Left ventricle myocardium superior (tissue), 1 donor: ENCODE measurements around the gene RABGAP1. TPM values are rescaled to one million over a fixed set of nuclear protein-coding genes. Genes with fewer than 3 reads are reported as not detected.
"Not testable (repeated sequence)": the region's sequence is repeated elsewhere in the genome, so short reads cannot be mapped to it uniquely, and the experiment has no call there.

Source experiments
- ATAC-seq: fragments of 200-7000 bp; cut with Tn5 transposase; one replicate; pipeline ENCODE4 v1.9.1; 2020; ENCODE audit warnings: mild to moderate bottlenecking, moderate library complexity
- DNase-seq: peaks from one replicate; pipeline ENCODE4 v3.0.0-alpha.2; 2020
- intact Hi-C: fragments of 100-400 bp; cut with micrococcal nuclease; formaldehyde crosslinking; loops from one replicate; pipeline ENCODE4 v1.11.0; 2022
- long read RNA-seq: library from polyadenylated mRNA; unstranded; transcript quantifications from one replicate; pipeline ENCODE4 v2.0.0, GENCODE V29; 2021
- total RNA-seq: library from RNA; stranded (reverse); fragmentation: NEBNext Ultra II Directional; extraction: Animal tissue kit (Norgen Biotek cat#: 25700); gene quantifications from one replicate; pipeline ENCODE4 v1.2.1, GENCODE V29; 2021
- donor health status: DM: no; HTN: yes; CAD: no; lungs with severe emphysema.

Gene RABGAP1
- 47.4 TPM for total RNA-seq
- long read RNA-seq, full-length matches to known transcripts = 20 of 65 reads
- long read RNA-seq, partial matches to known transcripts = 12 of 65 reads
- long read RNA-seq, other reads (novel, unspliced or antisense) = 33 of 65 reads

DNA sequence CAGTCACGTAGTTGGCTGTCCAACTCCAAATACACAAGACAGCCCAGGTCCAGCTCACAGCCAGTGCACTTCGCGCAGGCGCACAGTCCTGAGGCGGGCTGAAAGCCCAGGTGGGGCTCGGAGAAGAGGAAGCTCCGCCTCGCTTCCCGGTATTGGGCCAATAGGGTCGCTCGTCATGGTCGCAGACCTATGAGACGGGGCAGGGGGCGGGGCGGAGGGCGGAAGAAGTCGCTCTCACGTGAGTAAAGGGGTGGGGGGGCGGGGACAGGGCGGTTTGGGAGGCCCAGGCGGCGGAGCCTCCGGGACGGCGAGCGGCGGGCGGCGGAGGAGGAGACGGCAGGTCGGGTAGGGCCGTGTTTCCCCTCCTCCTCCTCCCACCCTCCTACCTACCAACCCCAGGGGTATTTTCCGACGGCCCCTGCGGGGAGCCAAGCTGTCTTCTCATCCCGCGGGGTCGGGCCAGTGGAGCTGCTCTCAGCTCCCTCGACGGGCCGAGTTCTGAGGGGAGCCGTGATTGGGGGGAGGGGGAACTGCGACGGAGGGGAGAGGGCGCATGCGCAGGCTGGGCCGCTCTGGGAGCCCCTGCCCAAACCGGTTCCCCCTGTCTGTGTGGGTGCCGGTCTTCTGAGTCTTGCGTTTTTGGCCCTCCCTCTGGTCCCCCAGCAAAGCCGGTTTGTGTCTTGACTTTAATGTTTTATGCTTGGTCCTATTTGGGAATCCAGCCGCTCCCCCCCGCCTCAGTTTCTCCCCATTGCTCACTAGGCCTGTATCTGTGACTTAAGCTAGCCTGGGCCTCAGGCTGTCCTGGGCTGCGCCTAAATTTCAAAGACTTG lies at the start of gene RABGAP1:
RABGAP1 (plus strand) TSS at position 272 of the 833 bp plus-strand sequence. CDS start 16,040 bp downstream, outside the sequence.
- ATAC-seq (peak; percentile 98), DNase-seq (peak; percentile 100)
- intact Hi-C loops = no loop called here

DNA sequence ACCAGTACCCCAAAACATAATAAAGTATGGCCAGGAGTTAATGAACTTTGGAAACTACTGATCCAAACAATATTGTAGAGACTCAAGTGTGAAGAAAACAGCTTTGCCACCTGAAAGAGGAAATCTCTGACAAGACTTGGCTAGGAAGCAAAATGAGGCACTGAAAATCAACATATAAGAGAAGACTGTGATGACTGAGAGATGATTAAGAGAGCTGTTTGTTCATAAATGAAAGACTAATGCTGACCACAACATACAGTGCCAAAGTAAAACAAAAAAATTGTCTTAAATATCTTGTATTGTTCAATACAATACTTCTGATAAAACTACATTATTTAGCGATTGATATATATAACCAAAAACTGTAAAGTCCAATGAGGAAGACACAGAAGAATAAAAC lies 42.9 kb upstream of the RABGAP1 start:
- intact Hi-C loops = no loop called here
- no peak for DNase-seq
- ATAC-seq = no peak

DNA sequence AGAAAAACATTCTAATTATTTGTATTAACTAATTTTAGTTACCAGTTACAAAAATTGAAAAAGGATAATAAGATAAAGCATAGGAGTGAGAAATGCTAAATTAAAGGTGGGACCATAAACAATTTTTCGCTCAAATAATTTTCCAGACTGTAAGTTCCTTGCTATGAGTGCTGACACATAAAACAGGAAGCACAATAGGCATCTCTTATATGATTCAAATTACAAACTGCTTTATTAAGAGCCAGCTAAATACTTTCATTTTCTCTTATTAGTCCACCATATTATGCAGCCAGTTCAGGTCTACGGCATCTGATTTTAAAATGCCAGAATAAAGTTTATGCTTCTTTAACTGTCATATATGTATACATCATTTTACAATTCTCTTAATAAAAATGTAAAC lies 40.0 kb upstream of the RABGAP1 start:
- ATAC-seq (no peak), DNase-seq (no peak)
- intact Hi-C loops = no loop called here

GRCh38 chr9:122904466-122904822 lies 36.4 kb upstream of the RABGAP1 start:
- DNase-seq (no peak), ATAC-seq (peak; percentile 51)
- intact Hi-C loops = no loop called here

- intact Hi-C loops = no loop called here
- peak; percentile 97 for DNase-seq
- ATAC-seq = peak; percentile 98
Observed at GRCh38 chr9:122904823-122905710, 35.8 kb upstream of the RABGAP1 start, which contains the start of gene RC3H2. RC3H2 (minus strand) TSS chr9:122905359; CDS start chr9:122897509, 7,850 bp downstream.

GRCh38 chr9:122906122-122906521 lies 34.7 kb upstream of the RABGAP1 start:
- ATAC-seq, intact Hi-C loops, DNase-seq: not testable (repeated sequence)

GRCh38 chr9:122912671-122912963 lies 28.2 kb upstream of the RABGAP1 start:
- DNase-seq (no peak), ATAC-seq (no peak)
- intact Hi-C loops = no loop called here

GRCh38 chr9:122912964-122913673 lies 27.7 kb upstream of the RABGAP1 start, which contains the start of gene ZBTB6:
ZBTB6 (minus strand) TSS chr9:122913323; CDS start chr9:122912072, 1,251 bp downstream.
- DNase-seq = peak; percentile 68
- peak; percentile 99 for ATAC-seq
- intact Hi-C loops = no loop called here

- no peak for ATAC-seq
- no peak for DNase-seq
- intact Hi-C loops = no loop called here
Observed at GRCh38 chr9:122918310-122918709, 22.5 kb upstream of the RABGAP1 start.

GRCh38 chr9:122922713-122923112 lies 18.1 kb upstream of the RABGAP1 start:
- intact Hi-C loops = no loop called here
- ATAC-seq (no peak), DNase-seq (no peak)

- DNase-seq (no peak), ATAC-seq (no peak)
- intact Hi-C loops = no loop called here
Observed at GRCh38 chr9:122923947-122924346, 16.9 kb upstream of the RABGAP1 start.

GRCh38 chr9:122929796-122930354 lies 10.9 kb upstream of the RABGAP1 start:
- ATAC-seq (no peak), DNase-seq (no peak)
- intact Hi-C loops = no loop called here

DNA sequence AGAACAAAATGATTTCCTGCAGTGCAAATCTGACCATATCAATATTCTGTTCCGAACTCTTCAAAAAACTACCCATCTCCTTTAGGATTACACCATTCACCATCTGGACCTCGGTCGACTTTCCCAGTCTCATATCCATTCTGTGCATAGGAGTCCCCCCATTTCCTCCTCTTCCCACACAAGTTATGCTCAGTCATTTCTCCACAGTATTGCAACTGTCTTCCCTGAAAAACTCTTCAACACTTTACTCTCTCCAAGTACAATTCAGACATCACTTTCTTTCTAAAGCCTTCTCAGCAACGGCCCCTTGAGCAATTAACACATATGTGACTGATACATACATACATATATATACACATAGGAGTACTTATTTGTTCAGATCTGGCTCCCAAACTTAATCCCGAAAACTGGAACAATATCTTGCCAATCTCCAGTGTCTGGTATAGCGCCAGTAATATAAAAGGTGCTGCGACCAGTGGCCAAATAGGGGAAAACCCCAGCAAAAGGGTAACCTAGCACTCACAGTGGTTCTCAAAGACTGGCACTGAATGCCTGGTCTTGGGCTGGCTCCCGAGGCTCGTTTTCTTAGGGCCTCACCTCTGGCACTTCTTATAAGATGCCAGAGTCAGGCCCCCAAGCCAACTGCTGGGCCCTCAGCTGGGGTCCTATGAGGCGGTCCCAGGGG lies 10.1 kb upstream of the RABGAP1 start:
- DNase-seq = no peak
- no peak for ATAC-seq
- intact Hi-C loops = no loop called here

GRCh38 chr9:122931226-122932121 lies 9.3 kb upstream of the RABGAP1 start, which contains the start of gene ZBTB26:
ZBTB26 (minus strand) TSS chr9:122931512; CDS start chr9:122919934, 11,578 bp downstream.
- ATAC-seq (peak; percentile 98), DNase-seq (peak; percentile 95)
- intact Hi-C loops = no loop called here

- intact Hi-C loops = no loop called here
- ATAC-seq (no peak), DNase-seq (no peak)
Observed at GRCh38 chr9:122936464-122936863, 4.4 kb upstream of the RABGAP1 start.

GRCh38 chr9:122936883-122937282 lies 3.9 kb upstream of the RABGAP1 start:
- no peak for ATAC-seq
- no peak for DNase-seq
- intact Hi-C loops = no loop called here

DNA sequence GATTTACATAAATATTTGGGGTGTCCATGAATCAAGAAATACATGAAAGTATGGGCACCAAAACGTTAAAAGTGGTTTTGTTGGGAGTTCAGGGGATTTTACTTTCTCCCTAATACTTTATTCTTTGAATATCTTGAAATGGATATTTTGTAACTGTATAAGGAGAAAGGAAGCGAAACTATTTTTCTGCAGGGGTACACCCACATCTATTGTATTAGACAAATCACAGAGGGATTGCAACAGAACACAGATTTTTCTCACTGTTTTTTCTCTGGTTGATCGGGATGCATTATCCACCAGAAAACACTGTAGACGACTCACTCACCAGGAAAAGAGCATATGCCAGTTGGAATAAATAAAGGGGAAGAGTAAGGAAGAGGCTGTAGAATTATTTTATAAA lies 1.2 kb upstream of the RABGAP1 start:
- intact Hi-C loops = no loop called here
- no peak for DNase-seq

DNA sequence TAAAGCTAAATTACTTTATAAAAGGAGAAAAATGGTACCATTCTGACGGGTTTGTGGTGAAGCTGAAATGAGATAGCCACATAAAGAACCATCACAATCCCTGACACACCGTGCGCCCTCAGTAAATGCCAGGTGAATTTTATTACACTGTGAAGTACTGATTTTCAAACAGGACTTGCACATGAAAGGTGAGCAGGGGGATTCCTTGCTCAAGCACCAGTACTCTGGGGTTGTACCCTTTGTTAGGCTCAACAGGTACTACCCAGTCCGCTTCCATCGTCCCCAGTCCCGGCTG lies 419 bp upstream of the RABGAP1 start:
- no peak for ATAC-seq
- no peak for DNase-seq
- intact Hi-C loops = no loop called here

More for the DNA sequence above, 1.2 kb upstream of the RABGAP1 start:
- ATAC-seq = no peak
